Mesothelial cell of epicardium (in vitro differentiated cells): ENCODE data around the gene SOCS4. TPM values are rescaled to one million over a fixed set of nuclear protein-coding genes. Genes with fewer than 3 reads are reported as not detected.

ENCODE experiments used
- DNase-seq, 2 experiments: peaks; one replicate each; pipeline ENCODE4 v3.0.0; 2021; ENCODE audit warnings: low spot score in 2 of 2; ENCODE audit not compliant: unreplicated experiment in 2 of 2
- H3K27ac Mint-ChIP-seq: 2 replicates; pipeline ENCODE4 v1.8.0; 2021; ENCODE audit warnings: mixed read lengths
- H3K27me3 Mint-ChIP-seq: 2 replicates; pipeline ENCODE4 v1.8.0; 2021; ENCODE audit warnings: low read depth, mixed read lengths
- H3K36me3 Mint-ChIP-seq: 2 replicates; pipeline ENCODE4 v1.8.0; 2021; ENCODE audit warnings: mixed read lengths
- H3K4me1 Mint-ChIP-seq: 2 replicates; pipeline ENCODE4 v1.8.0; 2021; ENCODE audit warnings: mixed read lengths
- H3K4me3 Mint-ChIP-seq: 2 replicates; pipeline ENCODE4 v1.8.0; 2021; ENCODE audit warnings: mild to moderate bottlenecking, moderate library complexity, mixed read lengths
- H3K9me3 Mint-ChIP-seq: 2 replicates; pipeline ENCODE4 v1.8.0; 2021; ENCODE audit warnings: mixed read lengths
- total RNA-seq: library from RNA; stranded (reverse); gene quantifications from 3 replicates; pipeline ENCODE4 v1.2.1, GENCODE V29; 2021
- TF ChIP-seq, protein P1 (sequence below): fragments of 200-600 bp; sonication (generic); IDR thresholded peaks from one replicate; pipeline ENCODE4 v1.5.0; 2021; ENCODE audit warnings: antibody characterized with exemption; ENCODE audit not compliant: unreplicated experiment

SOCS4 gene
- total RNA-seq, 1 donor from 2014 or later: 21.6 TPM

DNA sequence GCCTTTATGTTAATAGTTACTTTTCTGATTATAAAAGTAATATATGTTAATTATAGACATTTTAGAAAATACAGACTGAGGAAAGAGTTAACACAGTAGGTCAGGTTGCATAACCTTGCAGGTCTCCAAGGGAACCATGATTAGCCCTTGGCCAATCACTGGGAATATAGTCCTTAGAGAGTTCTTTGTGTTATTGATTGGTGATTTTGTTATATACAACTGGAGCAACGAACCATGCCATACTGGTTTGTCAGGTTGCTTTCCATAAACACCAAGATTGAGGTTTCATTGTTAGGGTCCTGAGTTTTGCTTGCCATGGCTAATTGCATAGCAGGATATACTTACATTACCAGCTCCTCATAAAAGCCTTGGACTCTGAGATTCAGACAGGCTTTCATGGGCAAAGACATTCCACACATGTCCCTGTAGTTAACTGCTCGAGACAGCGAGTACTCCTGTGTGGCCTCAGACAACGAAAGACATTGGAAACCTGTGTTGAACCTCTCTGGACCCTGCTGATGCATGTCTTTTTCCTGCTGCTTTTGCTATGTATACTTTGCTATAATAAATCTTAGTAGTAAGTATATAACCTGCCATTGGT is 58.1 kb downstream of the SOCS4 start:
- peaks cover 5% of the 10 kb centered on the region for H3K4me1 Mint-ChIP-seq
- H3K27me3 Mint-ChIP-seq: no peaks in the 10 kb centered on the region
- DNase-seq: no peak
- no peak overlapping the region for H3K27ac Mint-ChIP-seq
- no peak overlapping the region for H3K4me3 Mint-ChIP-seq
- TF ChIP-seq, protein P1, sequence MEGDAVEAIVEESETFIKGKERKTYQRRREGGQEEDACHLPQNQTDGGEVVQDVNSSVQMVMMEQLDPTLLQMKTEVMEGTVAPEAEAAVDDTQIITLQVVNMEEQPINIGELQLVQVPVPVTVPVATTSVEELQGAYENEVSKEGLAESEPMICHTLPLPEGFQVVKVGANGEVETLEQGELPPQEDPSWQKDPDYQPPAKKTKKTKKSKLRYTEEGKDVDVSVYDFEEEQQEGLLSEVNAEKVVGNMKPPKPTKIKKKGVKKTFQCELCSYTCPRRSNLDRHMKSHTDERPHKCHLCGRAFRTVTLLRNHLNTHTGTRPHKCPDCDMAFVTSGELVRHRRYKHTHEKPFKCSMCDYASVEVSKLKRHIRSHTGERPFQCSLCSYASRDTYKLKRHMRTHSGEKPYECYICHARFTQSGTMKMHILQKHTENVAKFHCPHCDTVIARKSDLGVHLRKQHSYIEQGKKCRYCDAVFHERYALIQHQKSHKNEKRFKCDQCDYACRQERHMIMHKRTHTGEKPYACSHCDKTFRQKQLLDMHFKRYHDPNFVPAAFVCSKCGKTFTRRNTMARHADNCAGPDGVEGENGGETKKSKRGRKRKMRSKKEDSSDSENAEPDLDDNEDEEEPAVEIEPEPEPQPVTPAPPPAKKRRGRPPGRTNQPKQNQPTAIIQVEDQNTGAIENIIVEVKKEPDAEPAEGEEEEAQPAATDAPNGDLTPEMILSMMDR: no peak
- no peaks in the 10 kb centered on the region for H3K9me3 Mint-ChIP-seq
- no peaks in the 10 kb centered on the region for H3K36me3 Mint-ChIP-seq

DNA sequence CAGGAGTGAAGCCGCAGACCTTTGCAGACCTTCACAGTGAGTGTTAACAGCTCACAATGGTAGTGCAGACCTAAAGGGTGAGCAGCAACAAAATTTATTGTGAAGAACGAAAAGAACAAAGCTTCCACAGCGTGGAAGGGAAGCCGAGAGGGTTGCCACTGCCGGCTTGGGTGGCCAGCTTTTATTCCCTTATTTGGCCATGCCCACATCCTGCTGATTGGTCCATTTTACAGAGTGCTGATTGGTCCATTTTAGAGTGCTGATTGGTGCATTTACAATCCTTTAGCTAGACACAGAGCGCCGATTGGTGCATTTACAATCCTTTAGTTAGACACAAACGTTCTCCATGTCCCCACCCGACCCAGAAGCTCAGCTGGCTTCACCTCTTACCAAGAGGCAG is 59.9 kb downstream of the SOCS4 start:
- Mint-ChIP-seq H3K4me1 (peaks cover 13% of the 10 kb centered on the region), H3K27ac (no peak overlapping the region), H3K27me3 (no peaks in the 10 kb centered on the region), H3K36me3 (no peaks in the 10 kb centered on the region), H3K4me3 (no peak overlapping the region), H3K9me3 (no peaks in the 10 kb centered on the region)
- TF ChIP-seq, protein P1: no peak
- DNase-seq: no peak

DNA sequence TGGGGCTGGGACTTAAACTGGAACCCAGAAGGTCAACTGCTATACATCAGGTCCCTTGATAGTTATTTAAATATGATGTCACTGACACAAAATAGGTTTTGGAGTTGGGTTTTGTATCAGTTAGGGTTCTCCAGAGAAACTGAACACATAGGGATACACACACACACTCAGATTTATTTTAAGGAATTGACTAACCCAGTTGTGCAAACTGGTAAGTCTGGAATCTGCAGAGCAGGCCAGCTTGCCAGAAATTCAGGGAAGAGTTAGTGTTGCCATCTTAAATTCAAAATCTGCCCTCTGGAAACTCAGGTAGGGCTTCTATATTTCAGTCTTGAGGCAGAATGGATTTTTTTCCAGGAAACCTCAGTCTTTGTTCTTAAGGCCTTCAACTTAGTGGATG is 61.3 kb downstream of the SOCS4 start:
- Mint-ChIP-seq H3K4me1 (peaks cover 15% of the 10 kb centered on the region), H3K27ac (no peak overlapping the region), H3K4me3 (no peak overlapping the region), H3K36me3 (no peaks in the 10 kb centered on the region), H3K9me3 (no peaks in the 10 kb centered on the region), H3K27me3 (no peaks in the 10 kb centered on the region)
- no peak for DNase-seq
- TF ChIP-seq, protein P1: no peak

DNA sequence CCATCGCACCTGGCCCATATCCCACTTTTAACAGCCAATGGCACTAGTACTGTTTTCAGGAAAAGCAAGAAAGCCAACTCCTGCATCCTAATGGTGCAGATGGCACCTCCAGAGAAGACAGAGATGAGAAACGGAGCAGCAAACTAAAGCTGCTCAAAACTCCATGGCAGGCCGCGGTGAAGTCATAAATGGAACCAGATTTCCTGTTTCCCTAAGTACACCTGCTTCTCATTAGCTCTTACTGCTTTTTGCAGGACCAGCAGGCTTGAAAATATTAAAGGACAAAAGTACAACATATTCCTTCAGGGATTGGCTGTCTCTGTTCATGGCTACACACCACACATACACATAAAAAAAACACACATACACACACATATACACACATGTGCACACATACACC is 65.3 kb downstream of the SOCS4 start:
- TF ChIP-seq, protein P1: no peak
- Mint-ChIP-seq H3K4me1 (peaks cover 22% of the 10 kb centered on the region), H3K27ac (peak overlapping the region; percentile 43), H3K9me3 (no peaks in the 10 kb centered on the region), H3K27me3 (no peaks in the 10 kb centered on the region), H3K36me3 (no peaks in the 10 kb centered on the region), H3K4me3 (no peak overlapping the region)
- no peak for DNase-seq

DNA sequence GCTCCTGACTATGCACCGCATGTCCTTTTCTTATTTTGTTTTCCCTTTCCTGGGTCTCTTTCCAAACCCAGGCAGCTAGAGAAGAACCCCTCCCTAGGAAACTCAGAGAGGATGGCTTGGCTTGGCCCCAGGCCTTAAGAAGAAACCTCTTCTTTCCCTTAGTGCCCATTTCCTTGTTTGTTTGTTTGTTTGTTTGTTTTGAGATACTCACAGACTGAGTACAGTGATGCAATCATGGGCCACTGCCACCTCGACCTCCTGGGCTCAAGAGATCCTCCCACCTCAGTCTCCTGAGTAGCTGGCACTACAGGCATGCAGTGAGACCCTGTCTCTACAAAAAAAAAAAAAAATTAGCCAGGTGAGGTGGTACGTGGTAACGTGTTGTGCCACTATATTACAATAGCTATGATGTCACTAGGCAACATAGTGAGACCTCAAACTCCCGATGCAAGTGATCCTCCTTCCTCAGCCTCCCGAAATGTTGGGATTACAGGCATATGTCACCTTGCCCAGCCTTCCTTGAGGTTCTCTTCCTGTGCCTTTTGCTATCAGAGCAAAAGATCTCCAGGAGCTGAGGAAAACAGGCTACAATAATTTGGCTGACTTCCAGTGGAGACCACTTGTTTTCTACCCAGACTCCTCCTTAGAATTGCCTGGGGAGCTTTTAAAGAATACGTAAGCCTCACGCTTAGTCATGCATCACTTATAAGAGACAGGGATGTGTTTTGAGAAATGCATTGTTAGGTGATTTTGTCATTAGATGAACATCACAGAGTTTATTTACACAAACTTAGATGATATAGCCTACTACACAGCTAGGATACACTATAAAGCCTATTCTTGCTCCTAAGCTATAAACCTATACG is 67.5 kb downstream of the SOCS4 start:
- Mint-ChIP-seq H3K27ac (peak overlapping the region; percentile 73), H3K4me3 (no peak overlapping the region), H3K27me3 (no peaks in the 10 kb centered on the region), H3K36me3 (no peaks in the 10 kb centered on the region), H3K4me1 (peaks cover 21% of the 10 kb centered on the region), H3K9me3 (no peaks in the 10 kb centered on the region)
- no peak for DNase-seq
- TF ChIP-seq, protein P1: no peak
